ENCODE data around the gene LSS.
"Not testable (repeated sequence)": the region's sequence is repeated elsewhere in the genome, so short reads cannot be mapped to it uniquely, and the experiment has no call there.

DNA sequence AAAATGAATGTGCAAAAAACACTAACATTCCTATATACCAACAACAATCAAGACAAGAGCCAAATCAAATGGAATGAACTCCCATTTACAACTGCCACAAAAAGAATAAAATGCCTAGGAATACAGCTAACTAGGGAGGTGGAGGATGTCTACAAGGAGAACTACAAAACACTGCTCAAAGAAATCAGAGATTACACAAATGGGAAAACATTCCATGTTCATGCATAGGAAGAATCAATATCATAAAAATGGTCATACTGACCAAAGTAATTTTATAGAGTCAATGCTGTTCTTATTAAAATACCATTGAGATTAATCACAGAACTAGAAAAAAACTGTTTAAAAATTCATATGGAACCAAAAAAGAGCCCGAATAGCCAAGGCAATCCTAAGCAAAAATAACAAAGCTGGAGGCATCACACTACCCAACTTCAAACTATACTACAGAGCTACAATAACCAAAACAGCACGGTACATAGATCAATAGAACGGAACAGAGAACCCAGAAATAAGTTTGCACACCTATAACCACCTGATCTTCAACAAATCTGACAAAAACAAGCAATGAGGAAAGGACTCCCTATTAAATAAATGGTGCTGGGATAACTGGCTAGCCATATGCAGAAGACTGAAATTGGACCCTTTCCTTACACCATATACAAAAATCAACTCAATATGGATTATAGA lies 52.0 kb downstream of the LSS start:
- TF ChIP-seq, protein P1, sequence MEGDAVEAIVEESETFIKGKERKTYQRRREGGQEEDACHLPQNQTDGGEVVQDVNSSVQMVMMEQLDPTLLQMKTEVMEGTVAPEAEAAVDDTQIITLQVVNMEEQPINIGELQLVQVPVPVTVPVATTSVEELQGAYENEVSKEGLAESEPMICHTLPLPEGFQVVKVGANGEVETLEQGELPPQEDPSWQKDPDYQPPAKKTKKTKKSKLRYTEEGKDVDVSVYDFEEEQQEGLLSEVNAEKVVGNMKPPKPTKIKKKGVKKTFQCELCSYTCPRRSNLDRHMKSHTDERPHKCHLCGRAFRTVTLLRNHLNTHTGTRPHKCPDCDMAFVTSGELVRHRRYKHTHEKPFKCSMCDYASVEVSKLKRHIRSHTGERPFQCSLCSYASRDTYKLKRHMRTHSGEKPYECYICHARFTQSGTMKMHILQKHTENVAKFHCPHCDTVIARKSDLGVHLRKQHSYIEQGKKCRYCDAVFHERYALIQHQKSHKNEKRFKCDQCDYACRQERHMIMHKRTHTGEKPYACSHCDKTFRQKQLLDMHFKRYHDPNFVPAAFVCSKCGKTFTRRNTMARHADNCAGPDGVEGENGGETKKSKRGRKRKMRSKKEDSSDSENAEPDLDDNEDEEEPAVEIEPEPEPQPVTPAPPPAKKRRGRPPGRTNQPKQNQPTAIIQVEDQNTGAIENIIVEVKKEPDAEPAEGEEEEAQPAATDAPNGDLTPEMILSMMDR (IDR thresholded peaks at IDR 0.05; ENCODE audit: control extremely low read depth in 1 of 3, insufficient read depth in 1 of 3, low read depth in 1 of 3, low read length in 3 of 3): not testable (repeated sequence)
- TF ChIP-seq, protein P2, sequence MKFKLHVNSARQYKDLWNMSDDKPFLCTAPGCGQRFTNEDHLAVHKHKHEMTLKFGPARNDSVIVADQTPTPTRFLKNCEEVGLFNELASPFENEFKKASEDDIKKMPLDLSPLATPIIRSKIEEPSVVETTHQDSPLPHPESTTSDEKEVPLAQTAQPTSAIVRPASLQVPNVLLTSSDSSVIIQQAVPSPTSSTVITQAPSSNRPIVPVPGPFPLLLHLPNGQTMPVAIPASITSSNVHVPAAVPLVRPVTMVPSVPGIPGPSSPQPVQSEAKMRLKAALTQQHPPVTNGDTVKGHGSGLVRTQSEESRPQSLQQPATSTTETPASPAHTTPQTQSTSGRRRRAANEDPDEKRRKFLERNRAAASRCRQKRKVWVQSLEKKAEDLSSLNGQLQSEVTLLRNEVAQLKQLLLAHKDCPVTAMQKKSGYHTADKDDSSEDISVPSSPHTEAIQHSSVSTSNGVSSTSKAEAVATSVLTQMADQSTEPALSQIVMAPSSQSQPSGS (IDR thresholded peaks at IDR 0.05; ENCODE audit: low read length): not testable (repeated sequence)
- TF ChIP-seq SIX5 (IDR thresholded peaks at IDR 0.05; ENCODE audit: low read depth, low read length); SP2 (IDR thresholded peaks at IDR 0.05; ENCODE audit: low read length); PHF8 (conservative IDR thresholded peaks at IDR 0.05; ENCODE audit: low read depth, low read length); EZH2 (IDR thresholded peaks at IDR 0.05; ENCODE audit: low read depth, low read length, severe bottlenecking); POLR2A (IDR thresholded peaks at IDR 0.05; ENCODE audit: control extremely low read depth in 1 of 2, low read depth in 2 of 2, low read length in 2 of 2); RAD21 (IDR thresholded peaks at IDR 0.05 in 1 of 2, conservative IDR thresholded peaks at IDR 0.05 in 1 of 2; ENCODE audit: low read depth in 2 of 2, low read length in 2 of 2); POLR2AphosphoS5 (IDR thresholded peaks at IDR 0.05; ENCODE audit: low read depth, low read length); MAFK (IDR thresholded peaks at IDR 0.05; ENCODE audit: low read depth, low read length): not testable (repeated sequence)
- TF ChIP-seq, protein P3, sequence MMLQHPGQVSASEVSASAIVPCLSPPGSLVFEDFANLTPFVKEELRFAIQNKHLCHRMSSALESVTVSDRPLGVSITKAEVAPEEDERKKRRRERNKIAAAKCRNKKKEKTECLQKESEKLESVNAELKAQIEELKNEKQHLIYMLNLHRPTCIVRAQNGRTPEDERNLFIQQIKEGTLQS (IDR thresholded peaks at IDR 0.05; ENCODE audit: insufficient read depth, low read depth, low read length): not testable (repeated sequence)

Data from H1 (cell line).